Osteocyte (in vitro differentiated cells): Measurements from ENCODE around the gene MTHFD1L. TPM values are rescaled to one million over a fixed set of nuclear protein-coding genes. Genes with fewer than 3 reads are reported as not detected.
A peak's percentile ranks its signal among the peaks of the same experiment; 100 is the strongest.

Source experiments
- DNase-seq: peaks from one replicate; pipeline ENCODE4 v3.0.0; 2021; ENCODE audit warnings: mixed read lengths; ENCODE audit not compliant: unreplicated experiment; ENCODE audit errors: extremely low spot score
- H3K27ac Mint-ChIP-seq: one replicate; pipeline ENCODE4 v1.8.0; 2021; ENCODE audit warnings: mild to moderate bottlenecking, mixed read lengths; ENCODE audit not compliant: unreplicated experiment
- H3K27me3 Mint-ChIP-seq: one replicate; pipeline ENCODE4 v1.8.0; 2021; ENCODE audit warnings: mixed read lengths; ENCODE audit not compliant: unreplicated experiment
- H3K36me3 Mint-ChIP-seq: one replicate; pipeline ENCODE4 v1.8.0; 2021; ENCODE audit warnings: mixed read lengths; ENCODE audit not compliant: unreplicated experiment
- H3K4me1 Mint-ChIP-seq: one replicate; pipeline ENCODE4 v1.8.0; 2021; ENCODE audit warnings: mixed read lengths; ENCODE audit not compliant: unreplicated experiment
- H3K4me3 Mint-ChIP-seq: one replicate; pipeline ENCODE4 v1.8.0; 2021; ENCODE audit warnings: mild to moderate bottlenecking, moderate library complexity, mixed read lengths; ENCODE audit not compliant: unreplicated experiment
- H3K9me3 Mint-ChIP-seq: one replicate; pipeline ENCODE4 v1.8.0; 2021; ENCODE audit warnings: mixed read lengths; ENCODE audit not compliant: unreplicated experiment
- total RNA-seq: library from RNA; stranded (reverse); gene quantifications from 2 replicates; pipeline ENCODE4 v1.2.1, GENCODE V29; 2021
- TF ChIP-seq, protein P1 (sequence below): fragments of 200-600 bp; sonication (generic); IDR thresholded peaks from 2 replicates; pipeline ENCODE4 v1.5.0; 2021; ENCODE audit warnings: antibody characterized with exemption, mild to moderate bottlenecking, moderate library complexity

MTHFD1L gene
- total RNA-seq, 1 donor from 2014 or later, result 63.2 TPM

- peaks cover 40% of the 10 kb centered on the region for H3K36me3 Mint-ChIP-seq
- peak overlapping the region; percentile 84 for H3K27ac Mint-ChIP-seq
- H3K9me3 Mint-ChIP-seq, result peaks cover 4% of the 10 kb centered on the region
- no peak overlapping the region for H3K4me3 Mint-ChIP-seq
- H3K27me3 Mint-ChIP-seq, result no peaks in the 10 kb centered on the region
- no peak for DNase-seq
- H3K4me1 Mint-ChIP-seq, result peaks cover 49% of the 10 kb centered on the region
- TF ChIP-seq, protein P1, sequence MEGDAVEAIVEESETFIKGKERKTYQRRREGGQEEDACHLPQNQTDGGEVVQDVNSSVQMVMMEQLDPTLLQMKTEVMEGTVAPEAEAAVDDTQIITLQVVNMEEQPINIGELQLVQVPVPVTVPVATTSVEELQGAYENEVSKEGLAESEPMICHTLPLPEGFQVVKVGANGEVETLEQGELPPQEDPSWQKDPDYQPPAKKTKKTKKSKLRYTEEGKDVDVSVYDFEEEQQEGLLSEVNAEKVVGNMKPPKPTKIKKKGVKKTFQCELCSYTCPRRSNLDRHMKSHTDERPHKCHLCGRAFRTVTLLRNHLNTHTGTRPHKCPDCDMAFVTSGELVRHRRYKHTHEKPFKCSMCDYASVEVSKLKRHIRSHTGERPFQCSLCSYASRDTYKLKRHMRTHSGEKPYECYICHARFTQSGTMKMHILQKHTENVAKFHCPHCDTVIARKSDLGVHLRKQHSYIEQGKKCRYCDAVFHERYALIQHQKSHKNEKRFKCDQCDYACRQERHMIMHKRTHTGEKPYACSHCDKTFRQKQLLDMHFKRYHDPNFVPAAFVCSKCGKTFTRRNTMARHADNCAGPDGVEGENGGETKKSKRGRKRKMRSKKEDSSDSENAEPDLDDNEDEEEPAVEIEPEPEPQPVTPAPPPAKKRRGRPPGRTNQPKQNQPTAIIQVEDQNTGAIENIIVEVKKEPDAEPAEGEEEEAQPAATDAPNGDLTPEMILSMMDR, result no peak
These were observed 67.5 kb downstream of the MTHFD1L start for GRCh38 chr6:150932996-150933395.

DNA sequence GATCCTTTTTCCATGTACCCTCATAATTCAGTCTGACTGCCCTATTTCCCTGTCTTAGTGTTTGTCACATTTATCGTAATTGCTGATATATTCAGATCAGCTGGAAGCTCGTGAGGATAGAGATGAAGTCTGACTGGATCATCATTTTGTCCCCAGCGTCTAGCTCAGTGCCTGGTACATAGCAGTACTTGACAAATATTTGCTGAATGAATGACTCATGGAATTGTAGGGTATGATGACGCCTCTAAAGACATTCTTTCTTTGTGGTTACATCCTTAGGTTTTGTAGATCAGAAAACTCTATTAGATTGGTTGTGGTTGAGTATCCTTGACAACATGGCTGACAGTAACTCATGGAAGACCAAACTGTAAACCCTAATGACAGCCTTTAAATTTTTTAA is 68.9 kb downstream of the MTHFD1L start:
- no peak overlapping the region for H3K4me3 Mint-ChIP-seq
- peaks cover 4% of the 10 kb centered on the region for H3K9me3 Mint-ChIP-seq
- H3K27me3 Mint-ChIP-seq, result no peaks in the 10 kb centered on the region
- peak overlapping the region; percentile 55 for H3K27ac Mint-ChIP-seq
- DNase-seq, result no peak
- H3K36me3 Mint-ChIP-seq, result peaks cover 49% of the 10 kb centered on the region
- TF ChIP-seq, protein P1, result no peak
- H3K4me1 Mint-ChIP-seq, result peaks cover 48% of the 10 kb centered on the region

GRCh38 chr6:150936021-150936555 is 70.6 kb downstream of the MTHFD1L start:
- peaks cover 48% of the 10 kb centered on the region for H3K4me1 Mint-ChIP-seq
- no peak for DNase-seq
- H3K4me3 Mint-ChIP-seq, result no peak overlapping the region
- H3K9me3 Mint-ChIP-seq, result peaks cover 4% of the 10 kb centered on the region
- H3K27me3 Mint-ChIP-seq, result no peaks in the 10 kb centered on the region
- peaks cover 53% of the 10 kb centered on the region for H3K36me3 Mint-ChIP-seq
- no peak overlapping the region for H3K27ac Mint-ChIP-seq
- TF ChIP-seq, protein P1, result no peak

DNA sequence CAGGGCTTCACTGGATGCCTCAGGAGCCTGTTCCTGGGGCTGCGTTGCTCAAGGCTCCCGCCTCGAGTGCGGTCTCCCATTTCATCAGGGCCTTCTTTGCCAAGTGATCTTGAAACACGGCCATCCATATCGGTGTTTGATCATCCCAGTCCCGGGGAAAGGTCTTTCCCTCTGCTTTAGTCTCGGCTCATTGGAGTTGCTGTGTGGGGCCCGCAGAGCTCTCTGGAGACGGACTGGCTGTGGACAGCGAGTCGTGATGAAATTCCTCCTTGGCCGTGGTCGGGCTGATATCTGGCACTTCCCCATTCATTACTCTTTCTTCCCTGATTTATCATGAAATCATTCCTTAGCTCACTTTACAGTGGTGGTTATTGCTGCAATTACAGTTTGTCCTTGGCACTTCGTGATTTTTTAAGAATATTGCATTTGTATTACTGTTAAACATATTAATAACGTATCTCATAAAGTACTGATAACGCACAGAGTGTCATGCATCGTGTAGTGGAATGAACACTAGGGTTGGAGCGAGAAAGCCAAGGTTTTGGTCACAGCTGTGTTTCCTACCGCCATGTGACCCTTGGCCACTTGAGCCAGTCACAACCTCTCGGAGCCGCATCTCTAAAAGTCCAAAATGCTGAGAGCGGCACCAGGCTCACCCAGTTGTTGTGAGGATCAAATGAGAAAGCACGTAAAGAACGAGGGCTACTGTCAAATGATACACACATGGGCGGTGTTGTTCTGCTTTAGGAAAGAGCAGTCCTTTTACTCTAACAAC is 71.8 kb downstream of the MTHFD1L start:
- peaks cover 8% of the 10 kb centered on the region for H3K9me3 Mint-ChIP-seq
- peaks cover 43% of the 10 kb centered on the region for H3K4me1 Mint-ChIP-seq
- peaks cover 60% of the 10 kb centered on the region for H3K36me3 Mint-ChIP-seq
- peak overlapping the region; percentile 1 for H3K27ac Mint-ChIP-seq
- no peak for DNase-seq
- H3K27me3 Mint-ChIP-seq, result no peaks in the 10 kb centered on the region
- TF ChIP-seq, protein P1, result no peak
- H3K4me3 Mint-ChIP-seq, result no peak overlapping the region

GRCh38 chr6:150939399-150939798 is 73.9 kb downstream of the MTHFD1L start:
- no peak for DNase-seq
- Mint-ChIP-seq H3K4me1 (peaks cover 23% of the 10 kb centered on the region), H3K4me3 (no peak overlapping the region), H3K27me3 (no peaks in the 10 kb centered on the region), H3K36me3 (peaks cover 56% of the 10 kb centered on the region), H3K9me3 (peaks cover 5% of the 10 kb centered on the region), H3K27ac (peak overlapping the region; percentile 82)
- TF ChIP-seq, protein P1, result no peak
